Stimulated activated CD4-positive, alpha-beta T cell treated with anti-CD3 and anti-CD28 coated beads, Interleukin-4, amount 100 ng/mL, for 4 hours (primary cell): ENCODE data around the gene FOXN1.
"Not testable (repeated sequence)": the region's sequence is repeated elsewhere in the genome, so short reads cannot be mapped to it uniquely, and the experiment has no call there.

ENCODE experiments used
- DNase-seq, 2 experiments: peaks; one replicate each; pipeline ENCODE4 v3.0.0-alpha.2; 2020

The FOXN1 gene, protein sequence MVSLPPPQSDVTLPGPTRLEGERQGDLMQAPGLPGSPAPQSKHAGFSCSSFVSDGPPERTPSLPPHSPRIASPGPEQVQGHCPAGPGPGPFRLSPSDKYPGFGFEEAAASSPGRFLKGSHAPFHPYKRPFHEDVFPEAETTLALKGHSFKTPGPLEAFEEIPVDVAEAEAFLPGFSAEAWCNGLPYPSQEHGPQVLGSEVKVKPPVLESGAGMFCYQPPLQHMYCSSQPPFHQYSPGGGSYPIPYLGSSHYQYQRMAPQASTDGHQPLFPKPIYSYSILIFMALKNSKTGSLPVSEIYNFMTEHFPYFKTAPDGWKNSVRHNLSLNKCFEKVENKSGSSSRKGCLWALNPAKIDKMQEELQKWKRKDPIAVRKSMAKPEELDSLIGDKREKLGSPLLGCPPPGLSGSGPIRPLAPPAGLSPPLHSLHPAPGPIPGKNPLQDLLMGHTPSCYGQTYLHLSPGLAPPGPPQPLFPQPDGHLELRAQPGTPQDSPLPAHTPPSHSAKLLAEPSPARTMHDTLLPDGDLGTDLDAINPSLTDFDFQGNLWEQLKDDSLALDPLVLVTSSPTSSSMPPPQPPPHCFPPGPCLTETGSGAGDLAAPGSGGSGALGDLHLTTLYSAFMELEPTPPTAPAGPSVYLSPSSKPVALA

DNA sequence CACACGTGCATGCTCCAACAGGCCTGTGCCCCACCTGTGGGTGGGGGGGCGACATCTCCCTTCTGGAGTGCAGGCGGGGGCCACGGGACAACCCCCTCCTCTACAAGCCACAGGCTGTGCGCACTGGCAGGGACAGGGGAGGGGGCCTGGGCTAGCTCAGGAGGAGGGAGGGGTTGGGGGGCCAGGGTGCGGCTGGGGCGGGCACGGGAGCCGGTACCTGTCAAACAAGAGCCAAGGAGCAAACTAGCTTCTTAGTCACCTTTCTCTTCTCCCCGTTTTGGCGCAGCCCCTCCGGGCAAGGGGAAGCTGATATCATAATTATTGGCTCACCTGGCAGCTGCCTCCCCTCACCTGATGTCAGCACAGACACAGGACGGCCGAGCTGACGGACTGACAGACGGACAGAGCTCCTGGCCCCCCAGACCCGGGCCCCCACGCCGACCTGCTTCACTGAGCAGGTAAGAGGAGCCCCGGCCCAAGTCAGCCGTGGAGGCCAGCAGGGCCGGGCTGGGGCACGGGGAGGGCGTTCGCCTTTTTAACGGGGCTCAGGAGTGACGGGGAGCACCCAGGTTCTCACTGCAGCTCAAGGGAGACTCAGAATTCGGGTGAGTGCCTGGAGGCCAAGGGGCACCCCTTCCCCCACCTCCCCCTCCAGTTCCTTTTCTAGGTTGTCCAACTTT is at the start of gene FOXN1:
Gene FOXN1, plus strand, starts transcription at position 363 of the 680 bp plus-strand sequence. CDS start 17,622 bp downstream, outside the sequence.
- DNase-seq, result no peak

DNA sequence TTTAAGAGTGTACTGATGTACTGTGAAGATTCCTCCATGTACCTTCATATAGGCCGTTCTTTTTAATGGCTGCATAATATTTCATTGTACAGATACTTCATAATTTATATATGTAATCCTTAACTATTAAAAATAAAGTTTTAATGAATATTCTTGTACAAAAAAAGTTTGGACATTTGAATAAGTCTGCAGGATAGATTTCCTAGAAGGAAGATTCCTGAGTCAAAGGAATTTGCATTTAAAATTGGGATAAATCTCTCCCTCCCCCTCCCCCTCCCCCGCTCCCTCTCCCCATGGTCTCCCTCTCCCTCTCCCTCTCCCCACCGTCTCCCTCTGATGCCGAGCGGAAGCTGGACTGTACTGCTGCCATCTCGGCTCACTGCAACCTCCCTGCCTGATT is 48.3 kb upstream of the FOXN1 start:
- no peak for DNase-seq

DNA sequence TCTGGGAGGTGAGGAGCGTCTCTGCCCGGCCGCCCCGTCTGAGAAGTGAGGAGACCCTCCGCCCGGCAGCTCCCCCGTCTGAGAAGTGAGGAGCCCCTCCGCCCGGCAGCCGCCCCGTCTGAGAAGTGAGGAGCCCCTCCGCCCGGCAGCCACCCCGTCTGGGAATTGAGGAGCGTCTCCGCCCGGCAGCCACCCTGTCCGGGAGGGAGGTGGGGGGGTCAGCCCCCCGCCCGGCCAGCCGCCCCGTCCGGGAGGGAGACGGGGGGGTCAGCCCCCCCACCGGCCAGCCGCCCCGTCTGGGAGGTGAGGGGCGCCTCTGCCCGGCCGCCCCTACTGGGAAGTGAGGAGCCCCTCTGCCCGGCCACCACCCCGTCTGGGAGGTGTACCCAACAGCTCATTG is 47.3 kb upstream of the FOXN1 start:
- DNase-seq, result not testable (repeated sequence)

DNA sequence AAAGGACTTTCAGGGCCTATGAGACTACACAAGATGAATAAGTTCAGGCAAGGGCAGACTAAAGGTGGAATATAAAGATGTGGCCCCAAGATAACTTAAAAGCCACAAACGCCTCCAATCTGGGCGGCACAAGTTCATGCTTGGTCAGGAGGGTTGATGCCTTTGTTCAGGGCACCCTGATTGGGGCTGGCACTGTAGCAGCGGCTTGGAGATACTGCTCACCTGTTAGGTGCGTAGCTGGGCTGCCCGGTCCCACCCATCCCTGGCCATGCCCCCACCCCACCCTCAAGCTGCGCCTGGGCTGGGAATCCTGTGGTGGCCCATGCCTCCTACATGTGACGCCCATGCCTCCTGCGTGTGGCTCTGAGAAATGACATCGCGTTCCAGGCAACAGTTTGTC is 45.2 kb upstream of the FOXN1 start:
- DNase-seq, result no peak

DNA sequence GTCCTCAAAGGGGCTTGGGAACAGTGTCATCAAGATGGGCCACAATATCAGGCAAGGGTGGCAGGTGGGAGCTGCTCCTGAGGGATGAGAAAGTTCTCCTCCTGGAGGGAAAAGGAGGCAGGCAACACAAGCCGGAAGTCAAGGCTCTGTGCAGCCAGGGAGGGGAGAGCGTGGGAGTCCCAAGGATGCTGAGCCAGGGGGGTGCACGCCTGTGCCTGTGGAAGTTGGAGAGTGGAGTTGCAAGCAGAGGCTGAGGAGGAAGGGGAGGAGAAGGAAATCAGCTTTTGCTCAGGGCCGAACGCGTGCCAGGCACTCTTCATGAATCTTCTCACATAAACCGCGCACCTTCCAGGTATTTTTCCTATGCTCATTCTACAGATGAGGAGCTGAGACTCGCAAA is 40.1 kb upstream of the FOXN1 start:
- DNase-seq, result no peak

DNA sequence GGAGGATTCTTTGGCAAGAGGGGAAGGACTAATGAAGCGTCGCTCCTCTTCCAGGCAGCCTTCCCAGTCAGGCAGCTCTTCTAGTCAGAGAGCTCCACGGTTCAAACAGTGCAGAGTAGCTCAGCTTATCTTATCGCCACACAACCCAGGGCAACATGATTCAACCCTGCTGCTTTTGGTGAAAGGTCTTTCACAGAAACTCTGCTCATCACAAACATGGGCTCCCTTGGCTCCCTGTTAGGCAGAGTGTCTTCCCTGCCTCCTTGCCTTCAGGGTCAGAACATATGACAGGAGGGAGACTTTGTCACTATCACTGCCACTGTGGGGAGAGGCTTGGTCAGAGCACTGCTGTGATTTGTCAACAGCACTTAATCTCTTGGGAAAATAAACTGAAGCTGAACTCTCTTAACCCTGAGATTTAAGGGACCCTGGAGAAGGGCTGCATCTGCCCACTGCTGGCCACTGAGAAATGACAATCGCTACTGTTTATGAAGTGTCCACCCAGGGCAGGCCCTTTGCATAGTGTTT is 39.6 kb upstream of the FOXN1 start:
- no peak for DNase-seq

DNA sequence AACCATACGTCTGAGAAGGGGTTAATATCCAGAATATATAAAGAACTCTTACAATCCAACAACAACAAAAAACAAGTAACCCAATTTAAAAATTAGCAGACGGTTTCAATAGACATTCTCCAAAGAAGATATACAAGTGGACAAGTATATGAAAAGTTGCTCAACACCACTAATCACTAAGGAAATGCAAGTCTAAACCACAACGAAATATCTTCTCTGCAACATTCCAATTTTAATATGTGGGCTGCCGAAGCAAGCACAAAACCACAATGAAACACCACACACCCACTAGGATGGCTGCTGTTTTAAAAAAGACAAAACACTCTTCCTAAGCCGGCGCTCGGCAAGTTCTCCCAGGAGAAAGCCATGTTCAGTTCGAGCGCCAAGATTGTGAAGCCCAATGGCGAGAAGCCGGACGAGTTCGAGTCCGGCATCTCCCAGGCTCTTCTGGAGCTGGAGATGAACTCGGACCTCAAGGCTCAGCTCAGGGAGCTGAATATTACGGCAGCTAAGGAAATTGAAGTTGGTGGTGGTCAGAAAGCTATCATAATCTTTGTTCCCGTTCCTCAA is 38.6 kb upstream of the FOXN1 start:
- DNase-seq, result no peak

DNA sequence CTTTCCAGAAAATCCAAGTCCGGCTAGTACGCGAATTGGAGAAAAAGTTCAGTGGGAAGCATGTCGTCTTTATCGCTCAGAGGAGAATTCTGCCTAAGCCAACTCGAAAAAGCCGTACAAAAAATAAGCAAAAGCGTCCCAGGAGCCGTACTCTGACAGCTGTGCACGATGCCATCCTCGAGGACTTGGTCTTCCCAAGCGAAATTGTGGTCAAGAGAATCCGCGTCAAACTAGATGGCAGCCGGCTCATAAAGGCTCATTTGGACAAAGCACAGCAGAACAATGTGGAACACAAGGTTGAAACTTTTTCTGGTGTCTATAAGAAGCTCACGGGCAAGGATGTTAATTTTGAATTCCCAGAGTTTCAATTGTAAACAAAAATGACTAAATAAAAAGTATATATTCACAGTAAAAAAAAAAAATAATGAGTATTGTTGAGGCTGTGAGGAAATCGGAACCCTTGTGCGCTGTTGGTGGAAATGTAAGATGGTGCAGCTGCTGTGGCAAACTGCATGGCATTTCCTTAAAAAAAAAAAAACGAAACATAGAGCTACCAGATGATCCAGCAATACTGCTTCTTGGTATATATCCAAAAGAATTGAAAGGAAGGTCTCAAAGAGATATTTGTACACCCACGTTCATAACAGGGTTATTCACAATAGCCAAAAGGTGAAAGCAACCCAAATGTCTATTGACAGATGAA is 38.0 kb upstream of the FOXN1 start:
- not testable (repeated sequence) for DNase-seq

DNA sequence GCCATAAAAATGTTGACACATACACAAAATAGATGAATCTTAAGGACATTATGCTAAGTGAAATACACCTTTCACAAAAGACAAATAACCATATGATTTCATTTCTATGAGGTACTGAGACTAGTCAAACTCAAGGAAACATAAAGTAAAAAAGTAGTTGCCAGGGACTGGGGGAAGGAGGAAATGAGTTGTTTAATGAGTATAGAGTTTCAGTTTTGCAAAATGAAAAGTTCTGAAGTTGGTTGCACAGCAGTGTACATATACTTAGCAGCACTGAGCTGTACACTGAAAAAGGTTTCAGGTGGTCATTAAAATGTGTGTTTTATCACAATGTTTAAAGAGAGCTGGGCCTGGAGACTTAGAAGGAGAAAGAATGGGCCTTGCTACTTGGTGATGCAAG is 37.4 kb upstream of the FOXN1 start:
- DNase-seq, result no peak

DNA sequence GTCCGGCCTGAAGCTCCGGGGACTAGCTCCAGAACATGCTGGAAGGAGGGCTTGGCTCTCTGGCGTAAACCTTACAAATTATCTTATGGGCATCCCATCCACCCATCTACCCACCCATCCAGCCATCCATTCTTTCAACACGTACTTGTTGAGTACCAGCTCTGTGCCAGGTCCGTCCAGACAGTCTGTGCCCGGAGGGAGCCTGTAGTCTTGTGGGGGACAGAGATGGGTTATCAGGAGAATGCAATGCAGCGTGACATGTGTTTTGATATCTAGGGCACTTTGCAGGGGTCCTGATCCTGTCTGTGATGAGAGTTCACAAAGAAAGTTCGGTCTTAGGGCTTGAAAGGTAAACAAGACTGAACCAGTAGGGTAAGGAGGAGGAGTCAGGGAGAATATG is 36.8 kb upstream of the FOXN1 start:
- DNase-seq, result no peak

DNA sequence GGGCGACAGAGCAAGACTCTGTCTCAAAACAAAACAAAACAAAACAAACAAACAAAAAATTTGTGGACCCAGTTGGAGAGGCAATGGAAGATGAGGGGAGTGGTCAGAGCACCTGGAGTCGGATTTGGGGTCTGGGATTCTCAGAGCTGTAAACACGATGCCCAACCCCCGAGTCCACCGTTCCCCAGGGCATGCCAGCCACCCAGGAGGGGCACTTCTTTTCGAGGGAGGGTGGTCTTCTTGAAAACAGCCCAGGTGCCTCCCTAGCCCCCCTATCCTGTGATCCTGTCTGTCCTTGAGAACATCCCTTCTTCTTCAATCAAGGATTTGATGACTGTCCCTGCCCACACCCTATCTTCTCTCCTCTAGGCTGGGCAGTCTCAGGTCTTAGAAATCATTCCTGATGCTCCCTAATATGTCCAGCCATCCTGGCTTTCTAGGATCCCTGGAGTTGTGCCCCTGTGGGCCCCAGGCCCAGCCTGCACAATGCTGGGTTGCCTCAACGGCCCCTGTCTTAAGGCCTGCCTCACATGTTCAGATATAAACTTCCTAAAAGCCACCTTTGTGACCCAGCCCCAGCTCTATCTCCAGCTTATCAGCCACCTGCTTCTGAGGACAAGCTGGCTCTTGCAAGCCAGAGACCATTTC is 35.8 kb upstream of the FOXN1 start:
- DNase-seq, result no peak

DNA sequence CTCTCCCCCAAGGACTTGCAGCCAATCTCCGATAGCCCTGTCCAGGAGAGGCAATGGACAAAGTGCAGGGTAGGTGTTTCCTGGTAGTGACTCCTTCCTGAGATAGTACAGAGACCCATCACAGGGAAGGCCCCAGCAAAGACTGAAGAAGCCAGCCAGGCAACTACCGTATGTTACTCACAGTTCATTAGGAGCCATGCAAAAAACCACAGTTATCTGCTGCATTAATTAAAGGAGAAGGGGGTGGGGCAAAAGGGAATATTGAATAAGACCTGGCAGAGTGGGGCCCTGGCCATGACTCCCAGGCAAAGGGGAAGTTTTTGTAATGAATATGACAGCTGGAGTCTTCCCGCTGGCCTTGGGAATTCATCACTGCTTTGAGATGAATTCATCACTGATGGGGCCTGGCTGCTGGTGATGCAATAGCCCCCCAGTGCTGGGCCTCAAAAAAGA is 35.2 kb upstream of the FOXN1 start:
- DNase-seq, result no peak

DNA sequence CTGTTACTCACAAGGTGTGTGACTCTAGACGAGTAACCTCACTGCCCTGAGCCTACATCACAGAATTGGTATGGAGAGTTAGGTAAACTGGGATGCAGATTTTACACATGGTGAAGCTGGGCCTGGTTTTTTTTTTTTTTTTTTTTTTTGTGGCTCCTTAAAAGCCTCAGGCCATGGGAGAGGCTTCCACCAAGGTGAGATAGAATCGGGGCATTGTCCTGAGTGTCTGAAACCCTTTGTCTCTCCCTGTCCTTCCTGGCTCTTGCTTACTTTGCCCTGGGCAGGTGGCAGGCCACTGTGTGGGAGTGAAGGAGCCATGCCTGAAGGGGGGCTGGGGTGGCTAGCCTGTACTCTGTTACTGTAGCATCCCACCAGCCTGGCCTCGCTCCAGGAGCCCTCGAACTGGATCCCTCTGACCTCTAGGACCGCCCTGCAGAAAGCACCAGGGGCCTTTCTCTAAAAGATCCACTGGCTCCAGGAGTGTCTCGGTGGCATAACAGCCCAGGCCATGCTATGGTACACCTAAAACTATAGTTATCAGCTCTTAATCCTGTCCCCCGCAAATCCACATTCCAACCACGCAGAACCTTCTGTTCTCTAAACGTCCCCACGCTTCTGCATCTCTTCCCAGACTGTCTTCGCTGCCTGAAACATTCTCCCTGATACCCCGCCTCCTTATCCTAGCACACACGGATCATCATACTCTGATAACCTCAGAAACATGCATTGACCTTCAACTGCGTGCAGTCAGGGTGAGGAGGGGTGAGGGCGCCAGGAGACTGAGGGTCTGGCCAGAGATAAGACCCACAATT is 34.4 kb upstream of the FOXN1 start:
- DNase-seq, result no peak

DNA sequence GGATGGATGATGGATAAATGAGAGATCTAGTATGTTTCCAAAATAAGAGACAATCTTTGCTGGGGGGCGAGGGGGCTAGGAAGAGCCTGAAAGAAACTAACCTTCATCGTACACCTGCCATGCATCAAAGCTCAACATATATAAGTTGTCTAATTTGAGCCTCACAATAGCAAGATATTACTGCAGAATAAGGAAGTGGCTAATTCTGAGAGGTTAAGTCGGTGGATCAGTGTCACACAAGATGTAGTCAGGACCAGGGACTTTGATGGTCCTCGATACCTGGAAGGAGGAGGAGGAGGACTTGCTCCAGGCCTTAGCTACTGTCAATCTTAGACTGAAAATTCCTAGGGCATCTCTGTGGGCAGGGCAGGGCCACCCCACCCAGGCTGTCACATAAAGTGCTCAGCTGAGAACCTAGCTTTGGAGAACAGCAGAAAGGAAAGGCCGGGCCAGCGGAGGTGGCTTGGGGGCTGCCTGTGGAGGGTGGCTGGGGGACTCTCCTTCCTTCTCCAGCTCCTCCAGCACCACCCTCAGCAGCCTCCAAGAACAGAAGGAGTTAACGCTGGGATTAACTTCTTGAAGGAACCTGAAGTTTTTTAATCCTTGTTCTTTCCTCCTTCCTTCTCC is 33.2 kb upstream of the FOXN1 start:
- DNase-seq, result no peak

DNA sequence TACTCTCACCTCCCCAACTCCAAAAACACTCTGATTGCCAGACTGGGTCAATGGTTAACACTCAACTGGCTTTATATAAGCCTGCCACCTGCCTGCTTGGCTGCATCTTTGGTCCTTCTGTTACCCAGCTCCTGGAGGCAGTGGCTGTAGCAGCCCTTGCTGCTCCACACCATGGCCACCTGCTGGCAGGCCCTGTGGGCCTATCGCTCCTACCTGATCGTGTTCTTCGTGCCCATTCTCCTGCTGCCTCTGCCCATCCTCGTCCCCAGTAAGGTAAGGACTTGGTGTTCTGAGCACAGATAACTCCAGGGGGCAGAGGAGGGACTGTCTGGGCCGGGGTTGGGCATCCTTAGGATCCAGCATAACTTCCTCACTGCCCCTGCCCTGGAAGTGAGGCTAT is 32.6 kb upstream of the FOXN1 start, which contains the start of gene SLC13A2:
Gene SLC13A2, plus strand, starts transcription at position 103 of the 400 bp plus-strand sequence. Its CDS starts 69 bp downstream, at position 172.
- DNase-seq, result no peak

DNA sequence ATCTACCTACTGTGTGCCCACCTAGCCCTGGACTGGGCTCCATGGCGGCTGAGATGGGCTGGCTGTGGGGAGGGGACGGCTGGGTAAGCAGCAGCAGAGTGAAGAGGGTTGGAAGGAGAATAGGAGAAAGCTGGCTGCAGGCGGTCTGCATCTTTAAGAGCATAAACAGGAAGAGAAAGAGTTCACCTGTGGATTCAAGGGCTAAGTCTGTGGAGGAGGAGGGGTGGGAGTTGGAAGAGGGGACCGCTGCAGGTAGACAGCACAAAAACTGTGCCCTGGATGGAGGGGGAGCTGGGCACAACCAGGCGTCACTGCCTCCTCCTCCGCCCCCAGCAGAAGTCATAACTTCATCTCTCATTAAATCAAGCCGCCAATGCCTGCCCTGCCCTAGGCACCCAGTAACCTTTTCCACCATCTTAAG is 32.0 kb upstream of the FOXN1 start:
- DNase-seq, result no peak

DNA sequence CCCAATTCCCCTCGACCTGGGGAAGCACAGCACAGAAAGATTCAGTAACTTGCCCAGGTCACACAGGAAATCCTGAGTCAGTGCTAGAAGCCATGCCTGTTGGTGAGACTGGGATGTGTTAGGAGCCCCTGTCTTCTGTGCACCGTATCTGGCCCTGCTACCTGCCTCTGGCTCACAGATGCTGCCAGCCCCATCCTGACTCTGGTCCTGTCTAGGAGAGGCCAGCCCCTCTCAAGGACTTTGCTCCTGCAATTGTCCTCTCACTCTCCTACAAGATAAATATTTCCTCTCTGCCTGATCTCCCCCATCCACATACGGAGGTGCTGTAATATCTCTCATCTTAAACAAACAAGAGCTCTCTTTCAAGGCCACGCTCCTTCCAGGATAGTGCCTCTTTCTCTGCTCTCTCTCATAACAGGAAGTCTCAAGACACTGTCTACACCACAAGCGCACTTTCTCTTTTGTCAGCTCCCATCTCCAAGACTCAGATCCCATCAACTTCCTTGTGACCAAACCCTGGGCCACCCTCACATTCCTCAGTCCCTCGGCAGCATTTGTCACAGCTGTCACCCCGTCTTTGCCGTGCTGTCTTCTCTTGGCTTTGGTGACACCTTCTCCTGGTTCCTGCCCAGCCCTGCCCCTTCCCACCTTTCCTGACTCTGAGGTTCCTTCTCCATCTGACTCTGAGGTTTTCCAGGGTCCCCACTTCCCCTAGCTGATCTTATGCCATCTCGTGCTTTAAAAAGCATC is 30.8 kb upstream of the FOXN1 start:
- DNase-seq, result no peak

DNA sequence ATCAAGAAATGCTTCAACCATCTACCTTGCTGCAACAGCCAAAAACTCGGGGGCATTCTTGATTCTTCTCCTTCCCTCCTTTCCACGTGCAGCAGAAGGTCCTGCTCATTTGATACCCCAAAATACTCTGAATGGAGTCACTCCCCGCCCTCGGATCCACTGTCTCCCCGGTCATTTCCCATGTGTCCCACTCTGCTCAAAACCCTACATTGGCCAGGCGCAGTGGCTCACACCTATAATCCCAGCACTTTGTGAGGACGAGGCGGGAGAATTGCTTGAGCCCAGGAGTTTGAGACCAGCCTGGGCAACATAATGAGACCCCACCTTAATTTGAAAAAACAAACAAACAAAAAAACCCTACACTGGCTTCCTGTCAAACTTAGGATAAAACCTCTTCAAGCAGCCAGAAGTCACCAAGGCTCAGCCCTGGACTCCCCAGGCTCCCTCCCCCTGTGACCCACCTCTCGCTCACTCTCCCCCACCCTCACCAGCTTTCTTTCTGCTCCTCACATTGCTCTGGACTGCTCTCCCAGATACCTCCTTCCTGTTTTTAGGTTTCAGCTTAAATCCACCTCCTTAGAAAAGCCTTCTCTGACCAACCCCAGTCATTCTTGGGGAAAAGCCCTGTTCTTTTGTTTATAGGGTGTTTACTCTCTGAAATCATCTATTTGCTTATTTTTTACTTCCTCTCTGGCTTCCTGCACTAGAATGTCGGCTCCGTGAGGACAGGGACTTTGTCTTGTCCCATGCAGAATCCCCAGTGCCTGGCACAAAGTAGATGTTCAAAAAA is 29.9 kb upstream of the FOXN1 start:
- DNase-seq, result no peak

DNA sequence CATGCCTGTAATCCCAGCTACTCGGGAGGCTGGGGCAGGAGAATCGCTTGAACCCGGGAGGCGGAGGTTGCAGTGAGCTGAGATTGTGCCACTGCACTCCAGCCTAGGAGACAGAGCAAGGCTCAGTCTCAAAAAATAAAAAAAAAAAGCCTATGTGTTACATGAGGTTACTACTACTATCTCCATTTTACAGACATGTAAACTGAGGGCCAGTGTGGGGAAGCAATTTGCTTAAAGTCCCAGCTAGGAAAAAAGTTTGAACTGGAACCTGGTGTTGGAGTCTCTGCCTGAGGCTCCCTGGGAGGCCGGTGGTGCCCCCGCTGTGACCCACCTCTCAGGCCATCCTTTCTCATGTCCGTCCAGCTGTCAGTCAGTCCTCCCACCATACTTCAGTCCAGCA is 28.2 kb upstream of the FOXN1 start:
- no peak for DNase-seq
